GM21381 (cell line): ENCODE data around the gene ATXN1.

Source experiments
- ATAC-seq: cut with Tn5 transposase; IDR thresholded peaks from one replicate; pipeline ENCODE4 v1.9.1; 2021; ENCODE audit warnings: mild to moderate bottlenecking, moderate library complexity; ENCODE audit not compliant: unreplicated experiment

ATXN1 gene

GRCh38 chr6:16488813-16489212 lies 272.4 kb downstream of the ATXN1 start:
- no peak for ATAC-seq

DNA sequence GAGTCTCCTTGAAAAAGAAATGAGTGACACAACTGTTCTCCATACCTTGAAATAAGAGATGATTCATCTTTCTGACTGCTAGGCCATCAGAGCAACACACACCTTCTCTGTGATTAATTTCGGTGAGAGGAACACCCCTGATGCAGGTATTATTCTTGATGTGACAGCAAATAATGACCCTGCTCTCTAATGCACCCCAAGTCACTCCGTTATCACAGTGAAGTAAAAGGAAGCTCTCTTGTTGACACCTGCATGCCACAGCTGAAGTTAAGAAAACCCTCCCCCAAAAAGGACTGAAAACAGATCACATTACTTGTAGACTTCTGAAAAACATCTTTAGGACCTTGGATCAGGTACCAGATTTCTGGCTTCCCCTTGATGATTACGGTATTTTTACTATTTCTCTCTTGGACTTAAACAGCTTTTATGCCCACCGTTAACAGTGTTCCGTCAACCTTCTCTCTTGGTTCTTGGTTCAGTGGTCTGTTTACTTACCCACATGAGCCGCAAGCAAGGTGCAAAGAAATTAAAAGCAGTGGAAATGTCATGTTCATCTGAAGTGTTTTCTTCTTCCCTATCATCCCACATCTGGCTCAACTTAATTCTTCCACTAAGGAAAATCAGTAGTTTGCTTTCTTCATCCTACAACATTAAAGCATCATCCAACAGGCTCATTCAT lies 273.1 kb downstream of the ATXN1 start:
- no peak for ATAC-seq

DNA sequence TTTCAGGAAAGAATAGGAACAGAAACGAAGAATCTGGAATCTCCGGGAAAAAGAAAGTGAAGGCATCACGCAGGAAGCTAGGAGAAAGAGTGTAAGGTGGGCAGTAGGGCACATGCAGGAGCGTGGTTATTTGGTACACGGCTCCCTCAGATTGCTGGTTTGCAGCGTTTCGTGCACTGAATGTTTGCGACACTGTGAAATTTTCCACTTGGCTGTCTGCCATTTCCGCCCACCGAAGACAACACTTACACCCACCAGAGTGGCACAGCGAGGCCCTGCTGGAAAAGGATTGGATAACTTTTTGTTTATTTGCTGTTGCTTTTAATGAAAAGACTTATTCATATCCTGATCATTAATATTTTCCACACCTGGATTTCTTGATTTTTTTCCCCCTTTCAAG lies 274.6 kb downstream of the ATXN1 start:
- ATAC-seq = no peak

DNA sequence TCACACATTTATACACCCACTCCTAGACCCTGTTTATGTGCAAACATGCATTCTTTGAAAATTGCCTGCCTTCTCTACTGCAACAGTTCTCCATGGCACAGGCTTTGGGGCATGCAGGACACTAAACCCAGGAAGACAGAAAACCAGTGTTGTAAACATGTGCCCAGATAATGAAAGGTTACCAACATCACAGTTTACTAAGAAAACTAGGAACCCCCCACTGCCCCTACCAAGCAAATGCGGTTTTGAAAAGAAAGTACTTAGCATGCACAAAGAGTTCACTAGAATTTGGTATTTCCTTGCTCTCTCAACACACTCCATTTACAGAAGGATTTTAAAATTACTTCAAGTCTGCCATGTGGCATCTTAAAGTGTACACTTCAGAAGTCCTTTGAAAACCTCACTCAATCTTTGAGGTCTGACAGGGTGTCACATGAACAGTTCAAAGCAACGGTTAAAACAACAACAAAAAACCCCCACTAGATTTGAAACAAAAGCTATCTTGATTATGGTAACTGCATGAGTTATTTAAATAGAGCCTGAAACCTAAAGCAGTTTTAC lies 277.9 kb downstream of the ATXN1 start:
- no peak for ATAC-seq

DNA sequence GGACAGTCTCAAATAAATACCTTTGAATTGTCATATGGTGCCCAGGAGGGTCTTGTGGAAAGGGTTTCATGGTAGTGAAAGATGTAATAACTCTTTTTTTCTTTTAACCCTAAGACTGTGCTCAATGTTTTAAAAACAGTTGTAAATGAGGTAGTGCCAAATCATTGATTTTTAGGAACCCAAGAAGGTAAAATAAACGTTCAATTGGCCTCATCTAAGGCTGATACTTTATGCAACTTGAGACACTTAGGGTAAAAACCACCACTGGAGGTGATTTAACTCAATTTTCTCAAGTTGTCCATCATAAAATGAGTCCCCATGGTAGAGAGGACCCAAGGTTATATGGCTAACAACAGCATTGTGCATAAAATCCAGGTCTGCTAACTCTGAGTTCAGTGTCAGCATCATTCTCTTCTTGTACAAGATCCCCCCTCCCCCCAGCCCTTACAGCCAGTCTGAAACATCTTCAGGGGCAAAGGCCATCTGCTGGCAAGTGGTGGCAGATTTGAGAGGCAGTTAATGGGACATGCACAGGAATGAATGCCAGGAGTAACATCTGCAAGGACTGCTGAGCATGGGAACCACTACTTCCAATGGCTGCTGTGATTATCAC lies 278.5 kb downstream of the ATXN1 start:
- ATAC-seq = no peak

DNA sequence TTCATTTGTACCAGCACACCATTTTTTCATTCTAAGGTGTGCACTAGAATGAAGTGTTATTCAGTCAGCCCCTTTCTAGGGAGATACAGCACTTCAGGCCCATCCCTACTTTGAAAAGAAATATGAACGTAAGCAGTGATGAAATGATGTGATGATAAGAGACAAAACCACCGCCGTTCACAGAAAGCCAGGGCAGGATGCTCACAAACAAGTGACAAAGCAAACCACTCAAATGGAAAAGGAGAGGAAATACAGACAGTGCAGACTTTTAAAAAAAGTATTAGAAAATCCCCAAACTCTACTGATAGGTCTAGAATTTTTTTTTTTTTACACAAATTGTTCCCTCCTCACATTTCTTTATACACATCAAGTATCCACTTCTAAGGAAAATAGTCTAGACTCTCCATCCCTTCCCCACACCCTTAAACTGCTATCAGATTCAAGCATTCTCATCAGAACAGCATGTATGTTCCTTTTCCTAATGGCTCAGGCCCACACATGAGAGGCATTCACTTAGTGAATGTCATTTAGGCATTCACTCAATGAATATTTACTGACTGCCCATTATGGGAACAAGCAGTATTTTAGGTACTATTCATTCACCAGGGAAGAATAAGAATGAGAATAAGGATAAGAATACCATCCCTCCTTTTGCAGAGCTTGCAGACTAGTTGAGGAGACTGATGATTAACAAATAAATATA lies 279.4 kb downstream of the ATXN1 start:
- ATAC-seq = peak; percentile 37

GRCh38 chr6:16480763-16481560 lies 280.3 kb downstream of the ATXN1 start:
- ATAC-seq = no peak

DNA sequence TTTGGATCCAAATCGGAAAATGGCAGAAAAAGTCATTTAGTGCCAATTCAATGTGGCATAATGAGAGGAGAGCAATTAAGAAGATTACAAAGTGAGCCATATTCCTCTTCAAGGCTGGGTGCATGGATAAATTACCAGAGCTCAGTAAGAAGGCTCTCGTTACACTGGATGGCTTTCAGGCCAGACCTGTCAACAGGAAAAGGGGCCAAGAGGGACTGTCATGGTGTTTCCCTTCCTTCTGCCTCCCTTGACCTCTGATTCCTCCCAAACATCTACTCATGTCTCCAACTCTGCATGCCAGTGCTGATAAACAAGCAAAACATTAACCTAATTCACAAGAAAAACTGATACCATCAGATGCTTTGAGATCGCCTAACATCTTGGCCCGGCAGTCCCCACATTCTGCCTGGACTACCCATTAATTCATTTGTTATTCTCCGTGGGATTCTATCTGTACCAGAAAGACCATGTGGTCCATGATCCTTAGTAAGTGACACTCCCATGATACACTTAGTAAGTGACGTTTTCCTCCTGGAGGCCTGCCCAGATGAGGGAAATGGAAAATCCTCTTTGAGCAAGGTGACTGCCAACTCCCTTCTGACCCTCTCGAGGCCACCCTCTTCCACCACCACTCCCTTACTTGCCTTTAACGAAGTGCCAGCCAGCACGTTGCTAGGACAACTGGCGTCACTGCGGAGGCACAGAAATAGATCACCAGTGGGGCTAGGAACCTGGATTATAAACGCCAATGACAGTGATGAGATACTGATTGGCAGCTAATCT lies 283.7 kb downstream of the ATXN1 start:
- no peak for ATAC-seq

DNA sequence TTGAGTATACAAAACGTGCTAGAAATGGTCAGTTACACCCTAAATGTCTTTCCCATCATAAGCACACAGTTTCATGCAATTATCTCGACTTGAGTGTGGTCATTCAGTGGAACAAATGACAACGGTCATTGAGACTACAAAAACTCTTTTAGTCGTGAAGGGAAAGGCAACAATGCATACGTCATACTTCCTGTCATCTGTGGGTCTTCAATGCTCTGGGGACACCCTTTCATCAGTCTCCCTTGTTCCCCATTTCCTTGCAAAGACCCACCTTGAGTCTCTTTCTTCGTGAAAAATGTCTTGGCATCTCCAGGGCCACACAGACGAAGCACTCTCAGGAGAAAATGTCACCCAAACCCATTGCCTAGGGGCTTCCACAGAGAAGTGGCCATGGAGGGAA lies 284.4 kb downstream of the ATXN1 start:
- ATAC-seq = no peak

DNA sequence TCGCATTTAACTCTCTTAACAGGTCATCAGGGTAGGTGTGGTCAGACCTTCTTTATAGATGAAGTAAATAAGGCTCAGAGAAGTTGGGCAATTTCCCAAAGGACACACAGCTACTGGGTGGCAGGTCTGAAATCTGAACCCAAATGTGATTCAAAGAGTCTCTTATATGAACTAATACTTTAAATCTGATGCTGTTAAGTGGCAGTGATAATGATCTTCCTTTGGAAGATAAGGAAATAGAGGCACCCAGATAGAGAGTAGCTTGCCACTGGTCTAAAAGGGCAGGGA lies 285.8 kb downstream of the ATXN1 start:
- ATAC-seq = no peak

DNA sequence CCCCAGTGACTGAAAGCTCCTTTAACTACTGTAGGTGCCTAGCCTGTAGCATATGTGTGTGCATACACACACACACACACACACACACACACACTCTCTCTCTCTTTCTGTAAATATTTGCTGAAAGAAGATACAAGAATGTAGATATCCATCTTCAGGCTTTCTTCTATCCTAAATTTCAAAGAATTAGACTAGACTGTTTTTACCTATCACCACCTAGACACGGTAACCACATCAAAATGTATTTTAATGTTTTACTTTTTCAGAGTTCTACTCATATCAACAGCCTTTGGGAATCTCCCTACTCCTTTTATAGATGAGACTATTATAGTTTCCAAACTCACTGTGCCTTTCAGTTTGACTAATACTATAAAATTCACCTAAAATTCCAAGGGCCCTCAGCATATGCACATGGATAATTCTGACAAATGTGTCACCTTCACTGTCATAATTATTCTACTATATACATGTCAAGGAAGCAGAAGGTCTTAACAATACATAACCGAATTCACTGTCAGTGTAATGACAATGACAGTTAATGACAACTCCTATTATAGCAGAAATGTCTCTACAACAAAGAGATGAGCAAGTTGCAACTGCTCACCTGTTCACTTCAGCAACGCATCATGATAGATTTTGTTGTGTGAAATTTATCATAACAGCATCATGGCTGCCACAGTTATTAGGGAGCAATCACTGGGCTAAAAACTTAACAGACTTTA lies 286.3 kb downstream of the ATXN1 start:
- no peak for ATAC-seq

- ATAC-seq = no peak
These were observed 287.1 kb downstream of the ATXN1 start for GRCh38 chr6:16473908-16474771.

DNA sequence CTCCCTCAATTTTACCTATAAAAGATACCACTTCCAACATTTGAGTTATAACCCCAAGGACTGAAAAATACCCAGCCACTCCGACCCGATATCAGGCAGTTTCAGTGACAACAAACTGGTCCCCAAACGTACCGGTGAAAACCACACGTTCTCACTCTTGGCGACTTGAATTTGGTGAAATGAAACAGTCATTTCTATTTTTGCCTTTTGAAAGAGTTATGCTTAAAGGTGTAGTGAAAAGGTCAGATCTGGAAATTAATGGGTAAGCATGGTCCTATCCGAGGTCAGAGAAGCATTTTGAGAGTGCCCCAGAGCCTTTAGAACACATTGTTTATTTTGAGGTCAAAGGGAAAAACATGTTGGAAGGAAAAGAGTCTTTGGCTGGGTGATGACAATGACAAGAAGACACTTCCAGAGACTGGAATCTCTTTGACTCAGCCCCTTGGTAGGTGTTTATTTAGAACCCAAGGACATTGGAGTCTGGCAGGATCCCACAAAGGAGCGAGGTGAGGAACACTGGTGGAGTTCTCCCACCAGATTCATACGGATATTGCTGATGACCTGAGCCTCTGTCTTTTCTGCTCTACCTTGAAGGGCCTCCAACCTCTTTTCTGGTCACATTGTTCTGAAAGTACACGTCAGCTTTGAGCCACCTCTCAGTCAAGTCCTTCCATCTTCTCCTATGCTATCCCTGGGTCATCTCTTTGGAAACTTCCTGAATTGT lies 287.9 kb downstream of the ATXN1 start:
- ATAC-seq = peak; percentile 45

DNA sequence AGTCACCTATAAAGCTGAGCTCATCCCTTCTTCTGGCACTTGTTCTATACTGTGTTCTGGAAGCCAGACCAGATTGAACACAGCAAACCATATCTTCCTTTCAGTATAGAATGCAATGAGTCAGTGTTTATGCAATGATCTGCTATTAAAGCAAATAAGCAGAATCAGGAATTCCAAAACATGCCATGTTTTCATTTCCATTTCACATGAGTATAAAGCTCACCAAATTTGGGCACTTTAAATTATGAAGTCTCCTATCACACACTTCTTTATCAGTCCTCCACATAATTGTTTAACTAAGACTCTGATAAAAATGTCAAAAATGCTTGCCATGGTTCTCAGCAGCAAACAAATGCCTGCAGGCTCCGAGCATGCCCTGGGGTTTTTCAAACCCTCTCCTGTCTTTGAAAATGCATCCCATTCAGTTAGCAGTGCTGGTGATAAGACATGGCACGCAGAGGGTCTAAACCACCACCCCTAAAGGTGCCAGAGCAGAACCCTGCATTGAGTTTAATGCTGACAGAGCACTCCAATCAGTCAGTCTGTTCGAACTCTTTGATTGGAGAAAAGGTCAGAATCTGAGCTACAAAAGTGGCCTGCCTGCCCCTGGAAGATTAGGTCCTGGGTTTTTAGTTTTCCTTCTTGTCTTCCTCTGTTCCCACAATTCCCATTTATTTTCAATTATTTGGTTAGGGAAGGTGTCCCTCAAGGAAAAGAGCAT lies 288.8 kb downstream of the ATXN1 start:
- no peak for ATAC-seq

DNA sequence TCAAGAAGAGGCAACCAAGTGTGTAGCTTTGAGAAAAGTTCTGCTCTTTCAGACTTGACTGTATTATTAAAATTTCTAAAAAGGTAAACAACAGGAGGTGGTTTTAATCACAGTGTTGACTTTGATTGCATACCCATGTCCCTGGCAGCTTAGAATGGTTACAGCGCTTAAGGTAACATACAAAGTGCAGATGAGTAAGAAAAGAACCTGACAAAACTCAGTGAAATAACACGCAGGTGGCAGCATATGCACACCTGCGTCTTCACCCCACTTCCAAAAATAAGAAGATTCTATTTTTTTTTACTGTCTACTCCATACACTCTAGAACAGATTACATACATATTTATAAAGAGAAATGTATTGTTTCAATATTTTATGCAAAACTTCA lies 289.4 kb downstream of the ATXN1 start:
- no peak for ATAC-seq

GRCh38 chr6:16471222-16471909 lies 289.9 kb downstream of the ATXN1 start:
- peak; percentile 43 for ATAC-seq
